ENCODE results near the gene MRPL12. TPM values are rescaled to one million over a fixed set of nuclear protein-coding genes. Genes with fewer than 3 reads are reported as not detected.
A peak's percentile ranks its signal among the peaks of the same experiment; 100 is the strongest.

Gene MRPL12
- polyA plus RNA-seq, 3 donors: 21.2 to 57.0 (median 38.3) TPM

DNA sequence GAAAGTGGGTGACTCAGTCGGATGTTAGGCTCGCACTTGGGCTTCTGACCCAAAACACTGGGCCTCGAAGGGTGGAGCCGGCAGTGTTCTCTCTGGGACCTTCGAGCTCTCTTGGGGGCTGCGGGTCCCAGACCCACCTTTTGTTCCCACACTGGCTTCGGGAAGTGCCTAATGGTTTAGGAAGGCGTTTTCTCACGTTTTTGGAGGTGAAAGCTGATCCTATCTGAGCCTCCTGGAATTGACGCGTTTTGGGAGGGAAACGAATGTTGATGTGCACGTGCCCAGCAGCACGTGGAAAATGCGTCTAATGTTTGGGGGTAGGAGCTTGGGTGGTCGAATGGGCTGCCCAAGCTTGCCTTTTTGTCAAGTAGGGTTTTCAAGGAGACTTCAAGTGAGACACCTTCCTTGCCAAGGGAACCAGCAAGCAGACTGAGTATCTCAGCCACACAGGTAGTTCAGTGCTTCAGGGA lies 18.7 kb upstream of the MRPL12 start:
- H3K4me1 ChIP-seq (ENCODE audit: control insufficient read depth in 1 of 2, insufficient read depth in 2 of 2, low read length in 2 of 2): peaks cover 22 to 25% of the 10 kb centered on the region in 2 donors
- peaks cover 80% of the 10 kb centered on the region for H3K79me2 ChIP-seq (ENCODE audit: insufficient read depth, low read length)
- H3K27ac ChIP-seq (ENCODE audit: low read depth in 1 of 2, low read length in 2 of 2): peak overlapping the region; percentile 51 to 94
- no peaks in the 10 kb centered on the region for H3K27me3 ChIP-seq (ENCODE audit: control insufficient read depth in 2 of 2, insufficient read depth in 2 of 2, low read length in 2 of 2)
- H3K27me3 Mint-ChIP-seq (ENCODE audit: low read depth in 3 of 3): peaks cover 0 to 1% (median 0%) of the 10 kb centered on the region in 3 donors
- peak overlapping the region; percentile 84 to 99 (median 97) for H3K4me3 ChIP-seq (replicated peaks in 1 of 3; ENCODE audit: low read depth in 2 of 3, low read length in 3 of 3)
- peaks cover 50 to 52% of the 10 kb centered on the region in 2 donors for H3K36me3 ChIP-seq (replicated peaks in 1 of 2; ENCODE audit: control insufficient read depth in 1 of 2, insufficient read depth in 2 of 2, low read length in 2 of 2)
- H3K4me1 Mint-ChIP-seq: peaks cover 25% of the 10 kb centered on the region
- H3K4me3 Mint-ChIP-seq: peak overlapping the region; percentile 87 to 92
- 2% methylated on average over 16 of the region's 16 CpGs for WGBS (ENCODE audit: insufficient coverage)
- peak overlapping the region; percentile 98 for H3K9ac ChIP-seq (ENCODE audit: insufficient read depth, low read length, poor library complexity, severe bottlenecking)
- no peaks in the 10 kb centered on the region for H3K9me3 Mint-ChIP-seq
- peaks cover 56% of the 10 kb centered on the region for H4K20me1 ChIP-seq (ENCODE audit: insufficient read depth, low read length)
- no peak for DNase-seq
- peak overlapping the region; percentile 86 to 98 (median 94) for H3K27ac Mint-ChIP-seq
- no peaks in the 10 kb centered on the region for H3K9me3 ChIP-seq (replicated peaks in 1 of 2; ENCODE audit: control insufficient read depth in 1 of 2, insufficient read depth in 1 of 2, low read length in 2 of 2)
- H2AFZ ChIP-seq (ENCODE audit: insufficient read depth, low read depth, low read length, poor library complexity, severe bottlenecking): peak overlapping the region; percentile 93
- intact Hi-C loops (cut with micrococcal nuclease): loop anchor here in 1 of 2 donors (1.0 kb wide), 1 partner anchor 19 kb away; the partner anchor contains the start of gene MRPL12
- peaks cover 38 to 58% of the 10 kb centered on the region in 2 donors for H3K36me3 Mint-ChIP-seq
- TF ChIP-seq, protein P1, sequence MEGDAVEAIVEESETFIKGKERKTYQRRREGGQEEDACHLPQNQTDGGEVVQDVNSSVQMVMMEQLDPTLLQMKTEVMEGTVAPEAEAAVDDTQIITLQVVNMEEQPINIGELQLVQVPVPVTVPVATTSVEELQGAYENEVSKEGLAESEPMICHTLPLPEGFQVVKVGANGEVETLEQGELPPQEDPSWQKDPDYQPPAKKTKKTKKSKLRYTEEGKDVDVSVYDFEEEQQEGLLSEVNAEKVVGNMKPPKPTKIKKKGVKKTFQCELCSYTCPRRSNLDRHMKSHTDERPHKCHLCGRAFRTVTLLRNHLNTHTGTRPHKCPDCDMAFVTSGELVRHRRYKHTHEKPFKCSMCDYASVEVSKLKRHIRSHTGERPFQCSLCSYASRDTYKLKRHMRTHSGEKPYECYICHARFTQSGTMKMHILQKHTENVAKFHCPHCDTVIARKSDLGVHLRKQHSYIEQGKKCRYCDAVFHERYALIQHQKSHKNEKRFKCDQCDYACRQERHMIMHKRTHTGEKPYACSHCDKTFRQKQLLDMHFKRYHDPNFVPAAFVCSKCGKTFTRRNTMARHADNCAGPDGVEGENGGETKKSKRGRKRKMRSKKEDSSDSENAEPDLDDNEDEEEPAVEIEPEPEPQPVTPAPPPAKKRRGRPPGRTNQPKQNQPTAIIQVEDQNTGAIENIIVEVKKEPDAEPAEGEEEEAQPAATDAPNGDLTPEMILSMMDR (IDR thresholded peaks at IDR 0.05): no peak
- H3K4me2 ChIP-seq (replicated peaks; ENCODE audit: extremely low read depth, low read length, poor library complexity, severe bottlenecking): peak overlapping the region; percentile 93

DNA sequence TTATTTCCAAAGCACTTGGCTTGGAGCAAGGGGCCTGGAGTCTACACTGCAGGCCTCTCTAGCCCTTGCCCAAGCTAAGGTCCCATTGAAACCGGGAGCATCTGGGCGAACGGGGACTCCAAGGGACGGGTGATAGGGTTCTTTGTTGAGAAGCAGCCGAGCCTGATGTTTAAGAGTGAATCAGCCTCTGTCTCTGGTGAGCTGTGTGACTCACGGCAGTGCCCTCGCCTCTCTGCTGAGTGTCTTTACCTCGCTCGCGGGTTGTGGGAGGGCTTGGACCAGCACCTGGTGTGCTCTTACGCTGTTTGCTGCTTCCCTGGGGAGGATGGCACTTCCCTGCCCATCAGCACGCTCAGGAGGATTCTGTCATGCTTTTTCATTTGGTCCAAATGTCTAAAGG lies 18.1 kb upstream of the MRPL12 start:
- peaks cover 86% of the 10 kb centered on the region for H3K79me2 ChIP-seq (ENCODE audit: insufficient read depth, low read length)
- H2AFZ ChIP-seq (ENCODE audit: insufficient read depth, low read depth, low read length, poor library complexity, severe bottlenecking): no peak overlapping the region
- H3K27ac Mint-ChIP-seq: peak overlapping the region; percentile 60 to 98 (median 93)
- H3K4me3 ChIP-seq (replicated peaks in 1 of 3; ENCODE audit: low read depth in 2 of 3, low read length in 3 of 3): peak overlapping the region in 2 of 3 experiments; percentile 97 to 99
- 92% methylated on average over 12 of the region's 12 CpGs for WGBS (ENCODE audit: insufficient coverage)
- intact Hi-C loops (cut with micrococcal nuclease): no loop called here
- no peaks in the 10 kb centered on the region for H3K27me3 ChIP-seq (ENCODE audit: control insufficient read depth in 2 of 2, insufficient read depth in 2 of 2, low read length in 2 of 2)
- peaks cover 55 to 58% of the 10 kb centered on the region in 2 donors for H3K36me3 ChIP-seq (replicated peaks in 1 of 2; ENCODE audit: control insufficient read depth in 1 of 2, insufficient read depth in 2 of 2, low read length in 2 of 2)
- H3K27ac ChIP-seq (ENCODE audit: low read depth in 1 of 2, low read length in 2 of 2): peak overlapping the region; percentile 51 to 94
- peak in 1 of 3 donors; percentile 34 for DNase-seq
- peaks cover 25% of the 10 kb centered on the region for H3K4me1 Mint-ChIP-seq
- H3K27me3 Mint-ChIP-seq (ENCODE audit: low read depth in 3 of 3): peaks cover 0 to 1% (median 0%) of the 10 kb centered on the region in 3 donors
- no peaks in the 10 kb centered on the region for H3K9me3 Mint-ChIP-seq
- no peaks in the 10 kb centered on the region for H3K9me3 ChIP-seq (replicated peaks in 1 of 2; ENCODE audit: control insufficient read depth in 1 of 2, insufficient read depth in 1 of 2, low read length in 2 of 2)
- TF ChIP-seq, protein P1 (IDR thresholded peaks at IDR 0.05): no peak
- H3K4me2 ChIP-seq (replicated peaks; ENCODE audit: extremely low read depth, low read length, poor library complexity, severe bottlenecking): peak overlapping the region; percentile 93
- H4K20me1 ChIP-seq (ENCODE audit: insufficient read depth, low read length): peaks cover 62% of the 10 kb centered on the region
- peaks cover 44 to 62% of the 10 kb centered on the region in 2 donors for H3K36me3 Mint-ChIP-seq
- H3K4me1 ChIP-seq (ENCODE audit: control insufficient read depth in 1 of 2, insufficient read depth in 2 of 2, low read length in 2 of 2): peaks cover 22 to 25% of the 10 kb centered on the region in 2 donors
- H3K4me3 Mint-ChIP-seq: peak overlapping the region; percentile 87 to 92
- H3K9ac ChIP-seq (ENCODE audit: insufficient read depth, low read length, poor library complexity, severe bottlenecking): peak overlapping the region; percentile 98

Data from CD14-positive monocyte (primary cell).